ENCODE data around the gene CFAP45.

CFAP45 gene

GRCh38 chr1:159825564-159825963 lies 74.4 kb downstream of the CFAP45 start:
- no peak for DNase-seq (ENCODE audit: low read depth)
- no peak overlapping the region for H3K4me3 ChIP-seq (ENCODE audit: control insufficient read depth, low read depth, low read length)
- TF ChIP-seq CTCF (conservative IDR thresholded peaks at IDR 0.05; ENCODE audit: control insufficient read depth, insufficient read depth, low read depth, low read length) = no peak

DNA sequence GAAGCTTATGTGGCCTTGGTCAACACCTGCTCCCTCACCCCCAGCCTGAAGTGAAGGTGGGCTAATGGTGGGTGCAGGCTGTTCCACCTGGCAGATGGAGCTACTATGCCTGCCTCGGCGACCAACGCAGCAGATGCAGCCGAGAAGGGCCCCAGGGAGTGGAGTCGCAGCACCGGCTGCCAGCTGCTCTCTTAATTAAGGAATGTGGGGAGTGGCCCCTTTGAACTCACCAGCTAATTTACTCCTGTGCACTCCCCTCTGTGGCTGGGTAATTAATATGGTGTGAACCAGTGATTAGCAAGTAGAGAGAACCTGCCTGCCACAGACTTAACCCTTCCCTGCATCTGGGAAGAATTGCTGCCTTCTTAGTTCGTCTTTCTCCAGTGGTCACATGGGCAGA lies 76.6 kb downstream of the CFAP45 start:
- no peak for TF ChIP-seq CTCF (conservative IDR thresholded peaks at IDR 0.05; ENCODE audit: control insufficient read depth, insufficient read depth, low read depth, low read length)
- no peak overlapping the region for H3K4me3 ChIP-seq (ENCODE audit: control insufficient read depth, low read depth, low read length)
- DNase-seq (ENCODE audit: low read depth) = no peak
